GM19025 (cell line): ENCODE measurements around the gene CAPN9.

Experiments used
- ATAC-seq: cut with Tn5 transposase; IDR thresholded peaks from one replicate; pipeline ENCODE4 v1.9.1; 2021; ENCODE audit warnings: mild to moderate bottlenecking, low read depth, moderate library complexity; ENCODE audit not compliant: unreplicated experiment

Gene CAPN9

DNA sequence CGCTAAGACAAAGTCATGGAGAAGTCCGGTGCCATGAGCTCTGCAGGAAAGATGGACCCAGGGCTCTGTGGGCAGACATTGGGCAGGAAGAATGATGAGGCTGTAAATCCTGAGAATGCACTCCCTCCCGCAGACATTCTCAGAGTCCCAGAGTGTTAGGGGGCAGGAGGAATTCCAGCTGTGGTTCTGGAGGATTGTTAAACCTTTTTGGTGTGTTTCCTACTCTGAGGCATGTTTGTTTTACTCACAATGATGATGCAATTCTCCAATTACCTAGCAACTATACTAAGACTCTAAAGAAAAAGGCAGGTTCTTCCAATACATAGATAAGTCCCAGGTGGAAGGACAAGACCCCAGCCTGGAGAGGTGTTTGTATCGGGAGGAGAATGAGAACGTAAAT lies 2.8 kb upstream of the CAPN9 start:
- ATAC-seq = no peak

DNA sequence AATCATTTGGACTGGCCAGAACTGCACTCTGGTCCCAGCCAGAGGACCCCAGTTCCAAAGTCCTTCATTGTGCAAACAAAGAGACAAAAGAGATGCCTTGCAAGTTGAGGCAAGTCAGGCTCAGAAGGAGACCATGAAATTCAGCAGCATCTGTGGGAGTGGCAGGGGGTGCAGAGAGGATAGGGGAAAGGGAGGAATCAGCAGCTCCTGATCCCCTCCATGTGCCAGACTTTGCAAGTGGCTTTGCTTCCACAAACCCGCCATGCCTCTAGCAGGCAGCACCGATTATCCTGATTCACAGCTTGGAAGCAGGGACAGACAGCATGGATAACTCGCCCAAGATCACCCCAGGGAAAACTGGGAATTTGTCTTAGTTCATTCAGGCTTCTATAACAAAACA lies 2.1 kb upstream of the CAPN9 start:
- no peak for ATAC-seq

DNA sequence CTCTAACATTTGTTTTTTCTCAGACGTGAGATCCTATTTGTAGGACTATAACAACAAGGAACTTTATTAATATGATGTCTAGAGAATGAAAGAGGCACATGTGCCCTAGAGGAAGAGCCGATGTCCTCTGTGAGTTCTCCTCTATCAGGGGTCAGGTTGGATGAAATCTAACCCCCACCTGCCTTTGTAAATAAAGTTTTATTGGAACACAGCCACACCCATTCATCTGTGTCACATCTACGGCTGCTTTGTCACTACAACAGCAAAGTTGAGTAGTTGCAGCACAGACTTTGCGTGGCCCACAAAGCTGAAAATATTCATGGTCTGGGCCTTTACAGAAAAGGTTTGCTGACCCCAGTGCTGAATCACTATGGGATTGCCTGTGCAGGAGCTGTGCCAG lies 571 bp upstream of the CAPN9 start:
- no peak for ATAC-seq

DNA sequence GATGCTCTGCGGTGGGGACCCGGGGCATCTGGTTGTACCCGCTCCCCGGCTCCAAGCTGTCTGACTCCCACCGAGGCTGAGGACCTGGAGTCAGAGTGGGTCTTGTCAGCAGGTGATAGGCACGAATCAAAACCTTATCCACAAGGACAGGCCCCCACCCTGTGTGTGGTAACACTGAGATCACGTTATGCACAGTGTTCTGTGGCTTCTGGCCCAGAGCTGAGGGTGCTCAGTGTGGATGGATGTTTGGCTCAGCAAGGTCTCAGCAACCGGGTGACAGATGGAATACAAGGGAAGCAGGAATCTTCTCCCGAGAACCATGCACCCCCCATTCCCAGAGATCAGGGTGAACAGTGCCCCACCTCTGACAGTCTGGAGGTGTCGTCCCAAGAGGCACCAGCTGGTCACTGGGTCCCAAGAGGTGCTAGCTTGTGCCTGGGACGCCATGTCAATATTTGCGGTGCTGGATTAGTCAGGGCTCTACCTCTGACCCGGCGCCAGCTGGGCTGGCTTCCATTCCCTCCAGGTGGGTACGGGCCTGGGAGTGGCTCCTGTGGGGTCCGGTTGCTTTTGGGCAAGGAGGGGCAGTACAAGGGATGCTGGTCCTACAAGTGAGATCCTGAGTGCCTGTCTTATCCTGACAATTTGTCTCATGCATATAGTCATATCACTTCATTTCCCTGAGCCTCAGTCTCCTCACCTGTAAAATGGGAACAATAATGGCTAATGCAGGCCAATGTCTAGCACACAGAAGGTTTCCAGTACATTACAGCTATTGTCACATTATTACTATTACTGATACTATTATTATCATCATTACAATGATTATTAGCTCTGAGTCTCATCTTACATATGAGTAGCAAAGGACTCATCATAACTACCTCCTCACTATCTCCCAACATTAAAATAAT lies 957 bp downstream of the CAPN9 start:
- ATAC-seq = no peak

GRCh38 chr1:230749150-230749549 lies 2.0 kb downstream of the CAPN9 start:
- no peak for ATAC-seq

DNA sequence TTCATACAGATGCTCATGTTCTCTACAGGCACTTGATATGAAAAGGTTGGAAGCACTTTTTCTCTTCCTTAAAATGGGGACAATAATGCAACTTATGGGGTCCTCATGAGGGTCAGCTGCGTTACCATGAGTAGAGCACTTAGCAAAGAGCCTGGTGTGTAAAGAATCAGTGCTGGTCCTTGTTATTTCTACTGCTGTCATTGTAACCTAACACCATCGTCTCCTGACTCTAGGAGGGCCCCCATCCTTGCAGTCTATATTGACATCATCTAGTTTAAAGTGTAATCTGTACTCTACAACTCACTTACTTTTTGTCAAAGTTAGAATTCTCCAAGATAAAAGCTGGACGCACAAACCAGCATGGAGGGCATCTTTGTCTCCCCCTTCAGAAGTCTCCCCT lies 2.4 kb downstream of the CAPN9 start:
- no peak for ATAC-seq

GRCh38 chr1:230750576-230750975 lies 3.4 kb downstream of the CAPN9 start:
- ATAC-seq = no peak

GRCh38 chr1:230750986-230751625 lies 3.9 kb downstream of the CAPN9 start:
- no peak for ATAC-seq

DNA sequence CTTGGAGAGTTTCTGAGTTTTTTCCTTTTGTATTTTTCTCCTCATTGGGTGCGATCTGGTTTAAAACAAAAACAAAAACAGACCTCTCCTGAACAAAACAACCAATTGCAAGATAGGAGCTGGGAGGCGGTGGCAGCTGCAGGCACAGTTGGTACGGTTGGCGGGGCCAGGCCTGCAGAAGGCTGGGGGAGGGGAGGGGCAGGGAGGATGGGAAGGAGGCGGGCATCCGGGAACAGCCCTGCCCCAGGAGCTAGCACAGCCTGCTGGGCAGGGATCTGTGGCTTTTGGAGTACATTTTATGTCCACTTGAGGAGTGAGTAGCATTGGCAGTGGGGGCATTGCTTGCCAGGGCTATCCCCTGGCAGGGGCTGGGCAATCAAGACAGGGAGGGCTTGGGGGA lies 5.2 kb downstream of the CAPN9 start:
- ATAC-seq = no peak

DNA sequence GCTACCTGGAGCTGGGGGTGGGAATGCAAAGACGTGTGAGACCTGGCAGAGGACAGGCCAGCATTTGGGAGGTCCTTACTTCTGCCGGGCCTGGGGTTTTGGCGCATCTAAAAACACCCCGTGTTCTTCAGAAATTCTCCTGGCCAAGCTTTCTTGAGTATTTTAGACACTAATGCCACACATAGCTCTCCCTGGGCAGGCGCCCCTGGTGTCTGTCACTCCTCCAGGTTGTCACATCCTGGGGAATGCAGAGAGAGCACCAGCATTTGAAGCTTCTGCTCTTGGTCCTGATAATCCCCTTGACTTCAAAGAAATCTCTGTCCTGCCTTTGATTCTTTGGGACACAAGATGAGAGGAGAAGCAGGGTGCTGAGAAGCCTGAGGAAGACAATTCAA lies 6.0 kb downstream of the CAPN9 start:
- ATAC-seq = no peak

DNA sequence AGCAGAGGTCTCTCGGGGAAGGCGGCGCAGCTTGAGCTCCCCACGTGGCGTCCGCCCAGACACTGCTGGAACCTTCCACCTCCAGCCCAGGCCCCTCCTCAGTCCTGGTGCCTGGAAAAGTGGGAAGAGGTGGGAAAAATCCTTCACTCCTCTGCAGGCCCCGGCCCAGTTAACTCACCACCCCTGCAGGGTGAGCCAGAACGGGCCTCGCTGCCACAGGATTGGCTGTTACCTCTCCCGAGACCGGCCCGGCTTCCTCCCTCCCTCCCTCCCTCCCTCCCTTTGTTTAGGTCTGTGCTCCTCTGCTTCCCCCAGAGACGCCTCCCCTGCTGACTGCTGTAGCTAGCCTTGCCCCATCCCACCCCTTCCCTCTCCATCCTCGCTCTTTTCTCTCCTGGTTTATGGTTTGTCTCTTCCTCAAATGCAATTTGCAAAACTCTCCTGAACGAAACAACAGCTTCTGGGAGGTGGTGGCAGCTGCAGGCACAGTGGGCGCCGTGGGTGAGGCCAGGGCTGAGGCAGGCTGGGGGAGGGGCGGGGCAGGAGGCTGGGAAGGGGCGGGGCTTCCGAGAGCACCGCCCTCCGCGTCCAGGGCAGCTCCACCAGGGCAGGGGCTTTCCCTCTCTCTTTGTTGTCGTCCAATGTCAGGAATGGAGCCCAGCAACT lies 6.5 kb downstream of the CAPN9 start:
- ATAC-seq = no peak

- no peak for ATAC-seq
Measured at GRCh38 chr1:230754796-230755195, 7.6 kb downstream of the CAPN9 start.

DNA sequence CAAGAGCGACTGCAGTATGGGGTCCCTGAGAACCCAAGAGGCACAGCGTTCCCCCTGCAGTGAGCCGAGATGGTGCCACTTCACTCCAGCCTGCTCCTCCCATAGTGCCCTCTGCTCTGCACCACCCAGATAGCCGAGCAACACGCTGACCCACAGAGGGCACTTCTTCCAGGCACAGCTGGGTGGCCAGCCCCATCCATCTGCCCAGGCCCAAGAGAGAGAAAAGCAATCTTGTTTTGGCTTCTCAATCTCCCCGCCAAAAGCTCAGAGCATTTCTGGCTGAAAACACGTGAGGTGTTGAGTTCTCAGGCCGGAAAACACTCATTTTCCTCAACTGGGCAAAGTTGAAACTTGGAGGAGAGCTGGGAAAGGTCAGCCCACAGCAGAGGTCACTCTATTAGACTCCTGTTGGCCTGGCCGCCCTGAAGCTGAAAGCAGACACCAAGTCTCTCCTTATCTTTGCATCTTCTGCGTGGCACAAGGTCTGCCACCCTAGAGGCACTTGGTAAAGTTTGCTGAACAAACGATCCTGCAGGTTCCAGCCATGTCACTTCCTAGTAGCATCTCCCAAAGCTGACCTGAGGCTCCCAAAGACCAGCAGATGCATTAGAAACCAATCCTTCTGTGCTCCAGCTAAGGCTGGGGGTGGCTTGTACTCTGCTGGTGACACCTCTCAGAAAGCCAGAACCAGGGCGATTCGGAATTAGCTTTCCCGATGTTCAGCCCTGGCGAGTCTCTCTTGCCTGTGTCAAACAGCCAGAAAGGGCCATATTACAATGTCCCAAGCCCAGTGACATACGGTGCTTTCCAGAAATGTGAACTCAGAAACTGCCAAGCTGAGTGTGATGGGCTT lies 10.9 kb downstream of the CAPN9 start:
- ATAC-seq = no peak

- ATAC-seq = no peak
Measured at GRCh38 chr1:230758709-230759368, 11.7 kb downstream of the CAPN9 start.

DNA sequence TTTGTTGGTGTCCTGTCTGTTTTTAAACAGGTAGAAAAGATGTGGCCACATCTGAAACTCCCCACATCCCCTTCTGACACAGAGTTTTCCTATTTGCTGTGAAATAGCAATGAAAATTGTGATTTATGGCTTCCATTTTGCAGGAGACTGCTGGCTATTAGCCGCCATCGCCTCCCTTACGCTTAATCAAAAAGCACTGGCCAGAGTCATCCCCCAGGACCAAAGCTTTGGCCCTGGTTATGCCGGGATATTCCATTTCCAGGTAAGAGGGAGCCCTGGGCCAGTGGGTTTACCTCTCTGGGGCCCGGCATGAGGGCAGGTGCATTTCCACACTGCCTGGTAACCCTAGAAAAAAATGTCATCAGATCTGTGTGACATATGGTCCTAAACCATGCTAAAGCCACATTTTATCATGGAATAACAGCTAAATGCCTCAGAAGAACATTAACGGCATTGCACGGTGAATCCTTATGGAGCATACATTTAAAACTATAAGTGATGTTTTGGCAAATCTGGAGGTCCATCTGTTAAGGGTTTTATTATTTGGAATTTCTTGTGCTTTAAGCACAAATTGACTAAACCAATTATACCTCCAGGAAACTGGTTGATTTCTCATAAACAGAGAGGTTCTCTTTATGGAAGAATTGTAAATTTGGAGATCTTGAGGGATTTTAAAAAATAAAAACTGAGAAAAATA lies 12.3 kb downstream of the CAPN9 start:
- ATAC-seq = no peak

DNA sequence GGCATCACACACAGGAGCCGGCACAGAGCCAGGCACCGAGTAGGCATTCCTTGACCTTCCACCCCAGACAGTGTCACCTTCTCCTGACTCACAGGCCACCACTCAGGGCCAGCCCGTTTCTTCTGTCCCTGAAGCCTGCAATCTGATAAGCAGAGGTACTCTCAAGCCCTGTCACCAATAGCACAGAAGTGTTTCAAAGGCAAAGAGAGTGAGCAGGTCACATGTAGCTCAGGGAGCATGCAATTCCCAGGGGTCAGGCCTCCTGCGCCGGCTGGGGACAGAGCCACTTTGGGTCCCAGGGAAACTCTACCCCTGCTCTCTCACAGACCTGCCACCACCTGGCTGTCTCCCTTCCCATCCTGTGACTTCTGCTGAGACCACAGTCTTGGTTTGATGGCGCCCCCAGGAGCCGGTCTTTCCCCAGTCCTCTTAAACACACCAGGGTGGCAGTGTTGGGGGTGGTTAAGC lies 13.2 kb downstream of the CAPN9 start:
- ATAC-seq = no peak

GRCh38 chr1:230761443-230762167 lies 14.4 kb downstream of the CAPN9 start:
- ATAC-seq = no peak

DNA sequence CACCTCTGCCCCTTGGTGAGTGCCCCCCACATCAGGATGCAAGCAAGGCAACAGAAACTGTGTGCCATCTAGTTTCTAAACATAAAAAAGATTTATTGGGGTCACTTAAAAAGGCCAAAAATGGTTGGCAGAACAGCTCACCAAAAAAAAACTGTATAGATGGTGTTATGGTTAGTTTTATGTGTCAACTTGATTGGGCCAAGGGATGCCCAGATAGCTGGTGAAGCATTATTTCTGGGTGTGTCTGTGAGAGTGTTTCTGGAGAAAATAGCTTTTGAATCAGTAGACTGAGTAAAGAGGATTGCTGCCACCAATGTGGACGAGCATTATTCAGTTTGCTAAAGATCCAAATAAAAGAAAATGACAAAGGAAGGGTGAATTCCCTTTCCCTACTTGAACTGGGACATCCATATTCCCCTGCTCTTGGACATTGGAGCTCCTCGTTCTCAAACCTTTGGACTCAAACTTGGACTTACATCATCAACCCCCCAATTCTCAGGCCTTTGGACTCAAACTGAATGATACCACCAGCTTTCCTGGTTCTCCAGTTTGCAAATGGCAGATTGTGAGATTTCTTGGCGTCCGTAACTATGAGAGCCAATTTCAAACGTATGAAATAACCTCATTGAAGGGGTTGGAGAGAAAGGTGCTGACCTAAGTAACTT lies 16.9 kb downstream of the CAPN9 start:
- ATAC-seq = no peak
